Hippocampal formation (tissue), 2 donors: ENCODE data around the gene FHOD3.

Source experiments
- DNase-seq, 2 donors: peaks; one replicate each; lab custom pipeline; 2025; lab: John Stamatoyannopoulos, UW

Gene FHOD3

GRCh38 chr18:36381075-36381474 is 83.6 kb downstream of the FHOD3 start:
- no peak for DNase-seq

- DNase-seq, result no peak
Measured at GRCh38 chr18:36382854-36383253, 85.3 kb downstream of the FHOD3 start.

- DNase-seq, result no peak
Measured at GRCh38 chr18:36386150-36386920, 88.8 kb downstream of the FHOD3 start.

DNA sequence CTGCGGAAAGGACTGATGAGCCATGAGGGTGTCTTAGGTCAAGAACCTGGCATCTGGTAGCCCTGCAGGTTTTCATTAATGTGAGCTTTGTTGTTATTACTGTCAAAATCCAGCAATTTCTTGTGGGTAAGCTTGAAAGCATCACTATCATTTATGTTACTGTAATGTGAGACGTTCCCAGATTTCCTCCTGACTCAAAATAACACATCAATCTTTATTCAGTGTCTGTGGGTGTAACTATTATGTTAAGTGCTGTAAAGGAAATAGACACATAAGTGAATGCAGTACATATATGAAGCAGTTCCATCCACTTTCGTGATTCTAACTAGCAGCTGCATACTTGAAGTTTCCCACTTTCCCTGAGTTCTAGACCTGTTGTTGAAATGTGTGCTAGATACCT is 89.8 kb downstream of the FHOD3 start:
- no peak for DNase-seq

DNA sequence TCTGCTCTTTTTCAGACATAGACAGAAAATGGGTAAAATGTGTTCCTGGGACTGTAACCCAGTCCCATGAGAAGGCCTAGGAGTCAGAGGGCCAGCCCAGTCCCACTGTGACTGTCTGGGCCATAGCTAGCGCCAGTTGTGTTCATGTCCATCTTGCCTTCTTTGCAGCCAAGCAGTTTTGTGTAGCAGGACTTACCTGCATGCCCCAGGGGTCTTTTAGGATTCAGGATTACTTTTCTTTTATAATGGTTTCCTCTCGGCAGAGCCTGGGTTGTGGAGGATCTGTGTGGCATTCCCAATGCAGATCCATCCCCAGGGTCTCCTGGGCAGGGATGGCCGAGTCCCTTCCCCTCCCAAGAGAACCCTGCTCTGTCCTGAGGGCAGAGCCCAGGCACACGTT is 90.8 kb downstream of the FHOD3 start:
- no peak for DNase-seq

DNA sequence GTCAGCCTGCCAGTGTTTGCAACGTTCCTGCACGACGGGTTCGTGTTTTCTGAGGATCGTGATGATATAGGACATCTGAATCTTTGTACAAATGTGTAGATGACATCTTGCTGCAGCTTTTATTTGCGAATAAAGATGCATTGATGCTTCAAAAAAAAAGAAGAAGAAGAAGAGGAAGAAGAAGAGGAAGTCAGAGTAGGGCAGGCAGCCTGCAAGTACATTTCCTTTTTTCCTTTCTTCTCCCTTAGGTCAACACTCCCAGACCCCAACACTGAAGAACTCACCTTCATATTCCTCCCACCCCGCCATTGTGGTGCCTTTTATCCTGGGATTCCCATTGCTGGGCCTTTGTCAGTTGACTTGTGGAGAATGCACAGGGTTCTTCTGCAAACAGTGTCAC is 91.5 kb downstream of the FHOD3 start:
- no peak for DNase-seq

- no peak for DNase-seq
Measured at GRCh38 chr18:36389811-36390581, 92.5 kb downstream of the FHOD3 start.

GRCh38 chr18:36391426-36392145 is 94.1 kb downstream of the FHOD3 start:
- no peak for DNase-seq

DNA sequence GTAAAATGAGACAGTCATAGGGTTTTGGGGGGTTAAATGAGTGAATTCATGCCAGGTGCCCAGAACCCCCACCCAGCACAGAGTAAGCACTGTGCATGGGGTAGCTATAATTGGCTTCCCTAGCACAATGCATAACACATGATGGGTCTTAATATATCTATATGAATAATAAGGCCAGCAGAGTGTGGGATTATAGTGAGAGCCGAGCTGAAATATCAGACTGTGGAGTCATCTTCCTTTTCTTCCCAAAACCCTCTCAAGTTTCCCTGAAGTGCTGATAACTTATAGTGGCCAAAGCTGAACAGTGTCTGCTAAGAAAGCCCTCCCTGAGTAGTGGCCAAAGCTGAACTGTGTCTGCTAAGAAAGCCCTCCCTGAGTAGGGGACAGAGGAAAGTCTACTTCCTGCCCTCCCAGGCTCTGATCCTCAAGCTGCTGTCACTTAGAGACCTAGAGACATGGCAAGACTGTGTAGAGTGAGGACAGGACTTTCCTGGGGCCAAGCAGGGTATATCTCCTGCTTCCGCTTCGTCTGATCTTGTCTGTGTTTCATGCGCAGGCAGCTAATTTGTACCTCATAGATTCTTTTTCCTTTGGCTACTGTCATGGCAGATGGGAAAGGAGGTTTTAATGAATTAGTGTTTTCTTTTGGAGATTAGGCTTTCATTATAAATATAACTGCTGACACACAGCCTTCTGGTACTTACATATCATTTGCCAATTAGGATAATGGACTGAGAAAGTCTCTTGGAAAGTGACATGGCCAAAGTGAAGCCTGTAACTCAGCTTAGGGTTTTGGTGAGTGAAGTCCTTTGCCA is 94.9 kb downstream of the FHOD3 start:
- no peak for DNase-seq

DNA sequence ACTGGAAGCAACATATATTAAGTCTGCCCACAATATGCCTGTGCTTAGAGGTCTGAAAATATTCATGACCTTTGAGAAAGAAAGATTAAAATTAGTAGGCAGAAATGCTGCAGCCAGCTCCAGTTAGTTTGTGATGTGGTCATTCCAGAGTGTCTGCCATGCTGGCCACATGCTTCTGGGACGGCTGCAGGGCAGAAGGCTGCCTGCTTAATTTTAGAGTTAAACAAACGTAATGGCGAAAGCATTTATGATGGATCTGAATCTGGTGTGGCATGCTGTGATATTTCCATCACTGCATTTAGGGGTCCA is 95.4 kb downstream of the FHOD3 start:
- no peak for DNase-seq

DNA sequence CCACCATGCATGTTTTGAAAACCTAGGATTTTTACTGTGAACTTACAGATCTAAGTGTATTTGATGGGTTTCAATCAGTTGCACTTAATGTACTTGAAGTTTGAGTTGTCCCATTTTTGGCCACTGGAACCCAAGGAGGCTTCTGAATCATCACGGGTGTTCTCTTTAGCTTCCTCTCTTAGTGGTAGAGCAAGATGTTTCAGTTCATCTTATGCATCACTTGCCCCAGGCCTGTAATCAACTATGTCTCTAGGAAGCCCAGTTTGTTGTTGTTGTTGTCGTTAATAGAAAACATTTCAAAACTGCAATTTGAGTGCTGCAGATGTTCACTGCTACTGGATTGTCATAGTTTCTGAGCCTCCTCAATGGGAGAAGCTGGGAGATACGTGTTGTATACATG is 97.0 kb downstream of the FHOD3 start:
- DNase-seq, result no peak

DNA sequence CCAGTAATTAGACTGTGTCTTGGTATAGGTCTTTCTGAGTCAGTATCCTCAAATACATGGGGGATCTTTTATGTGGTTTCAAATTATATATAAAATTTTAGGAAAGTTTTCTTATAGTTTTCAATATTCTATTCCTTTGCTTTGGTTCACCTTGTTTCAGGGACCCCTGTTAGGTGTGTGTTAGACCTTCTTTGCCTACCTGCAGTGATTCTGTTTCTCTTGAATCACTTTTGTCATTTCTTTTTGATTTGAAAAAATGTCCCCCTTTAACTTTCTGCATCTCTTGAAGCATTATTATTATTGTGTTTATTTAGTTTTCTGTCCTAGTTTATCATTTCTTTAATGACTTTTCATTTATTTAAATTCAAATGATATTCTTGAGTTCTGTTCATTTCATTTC is 98.7 kb downstream of the FHOD3 start:
- DNase-seq, result no peak

DNA sequence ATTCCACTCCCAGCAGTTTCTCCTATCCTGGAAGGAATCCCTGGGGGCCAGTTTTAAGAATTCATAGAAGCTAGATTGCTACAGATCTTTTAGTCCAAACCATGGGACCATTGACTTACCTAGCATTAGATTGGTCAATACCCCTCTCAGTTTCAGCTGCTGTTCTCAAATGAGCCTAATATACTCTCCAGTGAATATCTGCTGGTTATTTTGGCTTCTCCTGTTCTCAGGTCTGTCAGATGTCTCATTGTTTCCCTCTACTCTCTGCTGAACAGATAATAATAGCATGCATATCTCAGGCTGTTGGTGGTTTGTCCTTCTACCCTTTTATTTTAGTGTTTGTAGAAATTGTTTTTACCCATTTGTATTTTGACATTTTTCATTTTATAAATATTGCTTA is 99.5 kb downstream of the FHOD3 start:
- DNase-seq, result no peak

- no peak for DNase-seq
Measured at GRCh38 chr18:36398419-36398818, 100.9 kb downstream of the FHOD3 start.

DNA sequence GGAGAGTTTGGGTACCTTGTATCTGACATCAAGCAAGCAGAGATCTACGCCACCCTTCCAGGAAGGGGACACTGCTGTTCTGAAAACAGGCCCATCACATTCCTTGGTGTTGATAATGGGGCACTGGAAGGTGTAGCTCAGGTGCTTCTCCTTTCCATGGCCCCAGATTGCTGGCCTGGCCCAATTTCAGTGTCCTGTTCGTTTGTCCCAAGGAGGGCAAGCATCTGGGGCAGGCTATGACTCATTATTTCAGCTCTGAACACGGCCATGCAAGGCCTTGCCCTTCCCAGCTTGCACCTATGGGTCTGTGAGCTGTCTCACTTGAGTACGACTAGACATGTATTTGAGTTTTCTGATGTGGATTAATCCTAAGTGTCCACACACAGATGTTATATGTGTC is 101.5 kb downstream of the FHOD3 start:
- no peak for DNase-seq

- no peak for DNase-seq
Measured at GRCh38 chr18:36401462-36401861, 103.9 kb downstream of the FHOD3 start.

DNA sequence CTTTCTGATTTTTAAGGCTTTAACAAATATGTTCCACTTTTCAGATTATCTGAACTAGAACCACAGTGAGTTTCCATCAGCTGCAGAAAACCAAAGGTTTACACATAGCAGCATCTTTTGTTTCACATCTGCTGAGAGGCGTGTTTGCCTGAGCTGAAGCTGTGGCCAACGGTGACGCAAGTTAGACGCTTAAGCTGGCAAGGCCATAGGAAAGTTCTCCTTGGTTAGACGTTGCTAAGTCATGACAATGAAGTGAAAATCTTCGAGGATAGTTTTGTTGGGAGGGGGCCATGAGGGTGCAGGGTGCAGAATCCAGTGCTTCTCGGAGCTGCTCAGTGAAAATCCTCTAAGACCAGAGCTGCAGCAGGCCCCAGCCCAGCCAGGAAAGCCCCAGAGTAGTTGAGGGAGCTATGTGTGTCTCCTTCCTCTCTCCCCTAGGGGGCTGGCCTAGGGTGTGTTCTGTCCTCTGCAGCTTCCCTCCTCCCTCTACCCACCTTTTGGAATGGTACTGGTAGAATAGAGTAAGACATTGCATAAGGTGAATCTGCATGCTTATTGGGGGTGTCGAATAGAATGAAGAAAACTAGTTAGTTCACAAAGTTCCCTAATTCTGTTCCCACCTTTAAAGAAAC is 105.4 kb downstream of the FHOD3 start:
- DNase-seq, result no peak

DNA sequence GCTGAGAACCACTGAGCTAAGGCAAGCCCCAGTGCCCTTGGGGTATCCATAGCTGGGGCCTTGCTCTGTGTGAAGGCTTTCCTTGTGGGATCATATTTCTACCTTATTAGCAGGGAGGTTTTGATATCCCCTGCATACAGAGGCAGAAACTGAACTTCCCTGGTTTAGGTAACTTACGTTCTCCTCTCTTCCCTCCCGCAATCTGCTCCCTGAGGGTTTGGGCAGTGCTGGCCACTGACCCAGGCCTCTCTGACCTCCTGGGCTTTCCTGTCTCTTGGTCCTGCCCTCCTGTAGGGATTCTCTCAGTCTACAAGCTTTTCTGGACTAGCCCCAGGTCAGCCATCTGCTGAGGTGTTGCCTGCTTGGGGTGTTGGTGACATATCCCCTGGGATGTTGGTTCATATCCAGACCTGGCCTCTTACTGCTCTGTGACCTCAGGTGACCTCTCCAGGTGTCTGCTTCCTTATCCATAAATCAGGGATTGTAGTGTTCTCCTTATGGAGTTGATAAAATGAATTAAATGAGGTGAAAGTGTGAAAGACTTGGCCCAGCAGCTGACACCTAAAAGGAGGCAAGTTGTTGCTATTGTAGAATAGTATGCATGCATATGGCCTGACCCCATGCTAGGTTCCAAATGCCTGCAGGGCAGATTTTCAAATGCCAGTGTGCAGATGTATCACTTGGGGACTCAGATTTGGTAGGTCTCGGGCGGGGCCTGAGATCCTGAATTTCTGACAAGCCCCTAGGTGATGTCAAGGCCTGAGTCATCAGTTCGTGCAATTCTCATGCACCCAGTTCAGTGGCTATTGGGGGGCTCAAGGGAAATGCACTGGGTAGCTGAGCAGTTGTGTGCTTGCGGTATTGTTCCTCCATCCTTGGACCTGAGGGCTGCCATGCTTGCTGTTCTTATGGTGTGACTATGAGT is 106.6 kb downstream of the FHOD3 start:
- DNase-seq, result no peak

DNA sequence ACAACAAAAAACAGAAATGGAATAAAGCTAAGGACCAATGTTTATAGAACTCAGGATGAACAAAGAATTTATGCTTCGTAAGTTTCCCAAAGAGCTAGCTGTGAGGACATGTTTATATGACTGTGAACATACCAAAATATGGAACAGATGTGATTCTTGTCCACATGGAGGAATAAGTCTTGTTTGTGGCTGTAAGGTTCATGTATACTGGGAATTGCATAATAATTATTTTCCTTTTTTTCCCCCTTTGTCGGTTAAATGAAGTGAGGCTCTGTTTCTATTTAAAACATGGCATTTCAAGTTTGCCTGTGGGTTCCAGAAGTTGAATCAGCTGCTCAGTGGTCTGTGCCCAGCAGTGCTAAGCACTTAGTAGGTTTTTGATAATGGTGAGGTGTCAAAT is 108.1 kb downstream of the FHOD3 start:
- DNase-seq, result no peak

GRCh38 chr18:36406805-36407204 is 109.3 kb downstream of the FHOD3 start:
- DNase-seq, result no peak

- DNase-seq, result no peak
Measured at GRCh38 chr18:36408606-36409005, 111.1 kb downstream of the FHOD3 start.
